ENCODE results near the gene EFCAB11. TPM values are rescaled to one million over a fixed set of nuclear protein-coding genes. Genes with fewer than 3 reads are reported as not detected.
A peak's percentile ranks its signal among the peaks of the same experiment; 100 is the strongest.

The EFCAB11 gene
- total and polyA plus RNA-seq, 2 of the 8 experiments (the other 6 are each of a cell fraction or from before 2014, with no cell fraction given), result 6.8 to 12.8 TPM

DNA sequence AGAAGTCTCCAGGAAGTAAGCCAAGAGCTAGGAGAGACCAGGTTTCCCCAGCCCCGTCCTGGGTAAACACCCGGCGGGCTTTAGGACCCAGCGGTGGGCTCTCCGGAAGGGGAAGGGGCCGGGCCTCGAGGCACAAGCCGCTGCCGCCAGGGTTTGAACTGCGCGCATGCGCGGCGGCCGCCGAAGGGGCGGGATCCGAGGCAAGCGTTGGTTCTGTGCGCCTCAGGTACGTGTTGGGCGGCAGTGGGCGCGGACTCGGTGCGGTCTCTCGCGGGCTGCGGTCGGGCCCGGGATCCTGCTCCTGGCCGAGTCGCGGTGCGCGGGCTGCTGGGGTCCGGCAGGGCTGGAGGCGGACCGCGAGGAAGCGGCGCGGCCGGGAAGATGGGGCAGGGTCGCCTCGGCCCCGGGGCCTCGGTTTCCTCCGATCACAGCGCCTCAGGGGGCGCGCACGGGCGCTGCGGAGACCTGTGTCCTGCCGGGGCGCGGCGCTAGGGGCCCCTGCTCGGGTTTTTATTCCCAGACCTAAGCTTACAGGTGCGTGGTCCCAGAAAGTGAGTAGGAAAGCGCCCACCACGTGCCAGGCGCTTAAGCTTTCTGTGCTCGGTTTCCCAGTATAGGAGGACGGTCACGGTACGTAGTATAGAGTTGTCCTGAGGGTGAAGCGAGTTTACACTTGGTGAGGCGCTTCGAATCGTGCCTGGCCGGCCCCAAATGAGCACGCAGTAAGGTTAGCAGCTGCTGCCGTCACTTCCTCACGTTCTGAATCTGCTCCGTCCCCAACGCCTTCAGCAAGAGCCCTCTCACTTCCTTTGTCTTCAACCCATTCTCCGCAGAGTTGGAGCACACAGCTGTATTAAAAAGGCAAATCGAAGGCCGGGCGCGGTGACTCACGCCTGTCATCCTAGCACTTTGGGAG, 1.5 kb upstream of the EFCAB11 start, which contains the start of gene TDP1 (continued):
- TF ChIP-seq, protein P1, sequence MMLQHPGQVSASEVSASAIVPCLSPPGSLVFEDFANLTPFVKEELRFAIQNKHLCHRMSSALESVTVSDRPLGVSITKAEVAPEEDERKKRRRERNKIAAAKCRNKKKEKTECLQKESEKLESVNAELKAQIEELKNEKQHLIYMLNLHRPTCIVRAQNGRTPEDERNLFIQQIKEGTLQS (IDR thresholded peaks at IDR 0.05; ENCODE audit: insufficient read depth, low read depth, low read length), result 0 out of 2 replicates have a peak, but pooled peaks have one; percentile 6
- TF ChIP-seq, protein P2, sequence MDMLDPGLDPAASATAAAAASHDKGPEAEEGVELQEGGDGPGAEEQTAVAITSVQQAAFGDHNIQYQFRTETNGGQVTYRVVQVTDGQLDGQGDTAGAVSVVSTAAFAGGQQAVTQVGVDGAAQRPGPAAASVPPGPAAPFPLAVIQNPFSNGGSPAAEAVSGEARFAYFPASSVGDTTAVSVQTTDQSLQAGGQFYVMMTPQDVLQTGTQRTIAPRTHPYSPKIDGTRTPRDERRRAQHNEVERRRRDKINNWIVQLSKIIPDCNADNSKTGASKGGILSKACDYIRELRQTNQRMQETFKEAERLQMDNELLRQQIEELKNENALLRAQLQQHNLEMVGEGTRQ (IDR thresholded peaks at IDR 0.05; ENCODE audit: low read length), result no peak
- peak; percentile 90 for TF ChIP-seq NRF1 (IDR thresholded peaks at IDR 0.05; ENCODE audit: low read depth, low read length)
